Gastroesophageal sphincter (tissue), 3 donors: Measurements from ENCODE around the gene ANKRD40.

Experiments
- POLR2A ChIP-seq, 2 donors: fragments of 450-650 bp; IDR thresholded peaks; one replicate each; pipeline ENCODE4 v1.6.1; 2017; ENCODE audit warnings: antibody characterized with exemption in 2 of 2, mild to moderate bottlenecking in 2 of 2, moderate library complexity in 1 of 2
- TF ChIP-seq, protein P1 (sequence below), 4 experiments: fragments of 200-600 bp in 2 of 4; fragments of 450-650 bp in 2 of 4; sonication (generic) in 1 of 4; IDR thresholded peaks; one replicate each; pipeline ENCODE4 v1.5.1; 2017 to 2019; ENCODE audit warnings: antibody characterized with exemption in 4 of 4, mild to moderate bottlenecking in 2 of 4, moderate library complexity in 2 of 4

- TF ChIP-seq, protein P1, sequence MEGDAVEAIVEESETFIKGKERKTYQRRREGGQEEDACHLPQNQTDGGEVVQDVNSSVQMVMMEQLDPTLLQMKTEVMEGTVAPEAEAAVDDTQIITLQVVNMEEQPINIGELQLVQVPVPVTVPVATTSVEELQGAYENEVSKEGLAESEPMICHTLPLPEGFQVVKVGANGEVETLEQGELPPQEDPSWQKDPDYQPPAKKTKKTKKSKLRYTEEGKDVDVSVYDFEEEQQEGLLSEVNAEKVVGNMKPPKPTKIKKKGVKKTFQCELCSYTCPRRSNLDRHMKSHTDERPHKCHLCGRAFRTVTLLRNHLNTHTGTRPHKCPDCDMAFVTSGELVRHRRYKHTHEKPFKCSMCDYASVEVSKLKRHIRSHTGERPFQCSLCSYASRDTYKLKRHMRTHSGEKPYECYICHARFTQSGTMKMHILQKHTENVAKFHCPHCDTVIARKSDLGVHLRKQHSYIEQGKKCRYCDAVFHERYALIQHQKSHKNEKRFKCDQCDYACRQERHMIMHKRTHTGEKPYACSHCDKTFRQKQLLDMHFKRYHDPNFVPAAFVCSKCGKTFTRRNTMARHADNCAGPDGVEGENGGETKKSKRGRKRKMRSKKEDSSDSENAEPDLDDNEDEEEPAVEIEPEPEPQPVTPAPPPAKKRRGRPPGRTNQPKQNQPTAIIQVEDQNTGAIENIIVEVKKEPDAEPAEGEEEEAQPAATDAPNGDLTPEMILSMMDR (IDR thresholded peaks at IDR 0.05), result no peak
- no peak for TF ChIP-seq POLR2A (IDR thresholded peaks at IDR 0.05)
Measured at GRCh38 chr17:50682441-50682840, 25.3 kb downstream of the ANKRD40 start.
